Progenitor cell of endocrine pancreas (in vitro differentiated cells): ENCODE measurements around the gene ZXDC. TPM values are rescaled to one million over a fixed set of nuclear protein-coding genes. Genes with fewer than 3 reads are reported as not detected.

ENCODE experiments used
- DNase-seq: peaks from one replicate; pipeline ENCODE4 v3.0.0; 2021; ENCODE audit warnings: low spot score; ENCODE audit not compliant: unreplicated experiment
- H3K27ac Mint-ChIP-seq: 2 replicates; pipeline ENCODE4 v1.8.0; 2021; ENCODE audit warnings: mild to moderate bottlenecking, moderate library complexity, mixed read lengths
- H3K27me3 Mint-ChIP-seq: 2 replicates; pipeline ENCODE4 v1.8.0; 2021; ENCODE audit warnings: mixed read lengths
- H3K36me3 Mint-ChIP-seq: 2 replicates; pipeline ENCODE4 v1.8.0; 2022; ENCODE audit warnings: mixed read lengths; ENCODE audit not compliant: insufficient read depth
- H3K4me1 Mint-ChIP-seq: 2 replicates; pipeline ENCODE4 v1.8.0; 2021; ENCODE audit warnings: low read depth, mixed read lengths
- H3K4me3 Mint-ChIP-seq: 2 replicates; pipeline ENCODE4 v1.8.0; 2021; ENCODE audit warnings: low read depth, mild to moderate bottlenecking, moderate library complexity, mixed read lengths
- H3K9me3 Mint-ChIP-seq: 2 replicates; pipeline ENCODE4 v1.8.0; 2021; ENCODE audit warnings: low read depth, mixed read lengths
- CTCF ChIP-seq: fragments of 200-600 bp; sonication (generic); IDR thresholded peaks from one replicate; pipeline ENCODE4 v1.5.0; 2021; ENCODE audit warnings: antibody characterized with exemption, mild to moderate bottlenecking; ENCODE audit not compliant: unreplicated experiment
- total RNA-seq: library from RNA; stranded (reverse); gene quantifications from 2 replicates; pipeline ENCODE4 v1.2.1, GENCODE V29; 2021

The ZXDC gene
- total RNA-seq, 1 donor from 2014 or later: 40.5 TPM

- Mint-ChIP-seq H3K27me3 (peaks cover 11% of the 10 kb centered on the region), H3K36me3 (no peaks in the 10 kb centered on the region), H3K9me3 (no peaks in the 10 kb centered on the region), H3K4me1 (no peaks in the 10 kb centered on the region), H3K27ac (no peak overlapping the region), H3K4me3 (no peak overlapping the region)
- no peak for TF ChIP-seq CTCF
- no peak for DNase-seq
Measured at GRCh38 chr3:126512916-126513650, 37.4 kb upstream of the ZXDC start.

GRCh38 chr3:126512026-126512425 is 36.3 kb upstream of the ZXDC start:
- Mint-ChIP-seq H3K27ac (no peak overlapping the region), H3K36me3 (no peaks in the 10 kb centered on the region), H3K27me3 (peaks cover 11% of the 10 kb centered on the region), H3K4me3 (no peak overlapping the region), H3K4me1 (no peaks in the 10 kb centered on the region), H3K9me3 (no peaks in the 10 kb centered on the region)
- no peak for DNase-seq
- TF ChIP-seq CTCF: no peak

GRCh38 chr3:126511291-126511690 is 35.6 kb upstream of the ZXDC start:
- H3K27ac Mint-ChIP-seq: no peak overlapping the region
- H3K36me3 Mint-ChIP-seq: no peaks in the 10 kb centered on the region
- TF ChIP-seq CTCF: no peak
- H3K4me1 Mint-ChIP-seq: no peaks in the 10 kb centered on the region
- no peak for DNase-seq
- no peaks in the 10 kb centered on the region for H3K9me3 Mint-ChIP-seq
- no peak overlapping the region for H3K4me3 Mint-ChIP-seq
- peaks cover 11% of the 10 kb centered on the region for H3K27me3 Mint-ChIP-seq

GRCh38 chr3:126510308-126510910 is 34.7 kb upstream of the ZXDC start:
- no peak for TF ChIP-seq CTCF
- H3K36me3 Mint-ChIP-seq: no peaks in the 10 kb centered on the region
- no peak overlapping the region for H3K27ac Mint-ChIP-seq
- H3K9me3 Mint-ChIP-seq: no peaks in the 10 kb centered on the region
- no peak overlapping the region for H3K4me3 Mint-ChIP-seq
- DNase-seq: no peak
- H3K4me1 Mint-ChIP-seq: no peaks in the 10 kb centered on the region
- H3K27me3 Mint-ChIP-seq: peaks cover 11% of the 10 kb centered on the region

GRCh38 chr3:126509597-126510307 is 34.1 kb upstream of the ZXDC start:
- TF ChIP-seq CTCF: no peak
- no peak for DNase-seq
- Mint-ChIP-seq H3K27me3 (peaks cover 11% of the 10 kb centered on the region), H3K9me3 (no peaks in the 10 kb centered on the region), H3K27ac (no peak overlapping the region), H3K36me3 (no peaks in the 10 kb centered on the region), H3K4me1 (no peaks in the 10 kb centered on the region), H3K4me3 (no peak overlapping the region)
